Colon (tissue), 2 donors: ENCODE data around the gene MDN1.
"Not testable (repeated sequence)": the region's sequence is repeated elsewhere in the genome, so short reads cannot be mapped to it uniquely, and the experiment has no call there.

Experiments used
- FAIRE-seq: peaks from 2 replicates; lab custom pipeline; 2012; peaks lifted over from hg19 to GRCh38; lab: Jason Lieb, UNC
- donor health status: control.
- donor health status: control.

Gene MDN1

GRCh38 chr6:89650579-89650978 is 169.0 kb downstream of the MDN1 start:
- FAIRE-seq: no peak

- no peak for FAIRE-seq
Observed at GRCh38 chr6:89649682-89650081, 169.9 kb downstream of the MDN1 start.

GRCh38 chr6:89644864-89645263 is 174.7 kb downstream of the MDN1 start:
- no peak for FAIRE-seq

- no peak for FAIRE-seq
Observed at GRCh38 chr6:89643406-89643805, 176.2 kb downstream of the MDN1 start.

GRCh38 chr6:89642956-89643355 is 176.6 kb downstream of the MDN1 start:
- FAIRE-seq: no peak

- FAIRE-seq: not testable (repeated sequence)
Observed at GRCh38 chr6:89641581-89641980, 178.0 kb downstream of the MDN1 start.

GRCh38 chr6:89640804-89641203 is 178.8 kb downstream of the MDN1 start:
- no peak for FAIRE-seq

- FAIRE-seq: no peak
Observed at GRCh38 chr6:89638320-89639195, 181.0 kb downstream of the MDN1 start, which contains the start of gene LYRM2. Gene LYRM2, minus strand, starts transcription at chr6:89638747. Its CDS starts 31 bp downstream, at chr6:89638716.

GRCh38 chr6:89637960-89638319 is 181.7 kb downstream of the MDN1 start:
- no peak for FAIRE-seq

- FAIRE-seq: not testable (repeated sequence)
Observed at GRCh38 chr6:89636412-89636811, 183.2 kb downstream of the MDN1 start.

- no peak for FAIRE-seq
Observed at GRCh38 chr6:89630488-89630887, 189.1 kb downstream of the MDN1 start.

- FAIRE-seq: no peak
Observed at GRCh38 chr6:89623749-89624148, 195.8 kb downstream of the MDN1 start.

GRCh38 chr6:89619567-89619966 is 200.0 kb downstream of the MDN1 start:
- FAIRE-seq: no peak

GRCh38 chr6:89618026-89618425 is 201.6 kb downstream of the MDN1 start:
- FAIRE-seq: no peak

GRCh38 chr6:89616531-89616930 is 203.1 kb downstream of the MDN1 start:
- FAIRE-seq: no peak

GRCh38 chr6:89615882-89616281 is 203.7 kb downstream of the MDN1 start:
- FAIRE-seq: no peak

GRCh38 chr6:89613790-89614189 is 205.8 kb downstream of the MDN1 start:
- FAIRE-seq: no peak

- no peak for FAIRE-seq
Observed at GRCh38 chr6:89612121-89612520, 207.5 kb downstream of the MDN1 start.

GRCh38 chr6:89611666-89612065 is 207.9 kb downstream of the MDN1 start:
- no peak for FAIRE-seq

GRCh38 chr6:89610149-89610642 is 209.4 kb downstream of the MDN1 start:
- no peak for FAIRE-seq

- FAIRE-seq: no peak
Observed at GRCh38 chr6:89605861-89606260, 213.7 kb downstream of the MDN1 start.

GRCh38 chr6:89604653-89605052 is 214.9 kb downstream of the MDN1 start:
- no peak for FAIRE-seq

GRCh38 chr6:89602166-89602565 is 217.4 kb downstream of the MDN1 start:
- no peak for FAIRE-seq

- no peak for FAIRE-seq
Observed at GRCh38 chr6:89599727-89600126, 219.9 kb downstream of the MDN1 start.
